ENCODE measurements around the gene STOX2. TPM values are rescaled to one million over a fixed set of nuclear protein-coding genes. Genes with fewer than 3 reads are reported as not detected.

The STOX2 gene
- total RNA-seq, 4 donors from 2014 or later, result 21.6 to 23.7 (median 22.8) TPM

GRCh38 chr4:183932576-183932975, 27.5 kb downstream of the STOX2 start:
- Histone ChIP-seq H3K9me3 (no peaks in the 10 kb centered on the region), H3K27me3 (no peaks in the 10 kb centered on the region), H3K27ac (no peak overlapping the region), H3K4me1 (peaks cover 0 to 25% (median 5%) of the 10 kb centered on the region in 3 donors), H3K36me3 (no peaks in the 10 kb centered on the region), H3K4me3 (no peak overlapping the region)
- intact Hi-C loops (cut with DNase I), result no loop called here
- DNase-seq, result no peak
- TF ChIP-seq POLR2A (IDR thresholded peaks at IDR 0.05), result no peak
- TF ChIP-seq, protein P1, sequence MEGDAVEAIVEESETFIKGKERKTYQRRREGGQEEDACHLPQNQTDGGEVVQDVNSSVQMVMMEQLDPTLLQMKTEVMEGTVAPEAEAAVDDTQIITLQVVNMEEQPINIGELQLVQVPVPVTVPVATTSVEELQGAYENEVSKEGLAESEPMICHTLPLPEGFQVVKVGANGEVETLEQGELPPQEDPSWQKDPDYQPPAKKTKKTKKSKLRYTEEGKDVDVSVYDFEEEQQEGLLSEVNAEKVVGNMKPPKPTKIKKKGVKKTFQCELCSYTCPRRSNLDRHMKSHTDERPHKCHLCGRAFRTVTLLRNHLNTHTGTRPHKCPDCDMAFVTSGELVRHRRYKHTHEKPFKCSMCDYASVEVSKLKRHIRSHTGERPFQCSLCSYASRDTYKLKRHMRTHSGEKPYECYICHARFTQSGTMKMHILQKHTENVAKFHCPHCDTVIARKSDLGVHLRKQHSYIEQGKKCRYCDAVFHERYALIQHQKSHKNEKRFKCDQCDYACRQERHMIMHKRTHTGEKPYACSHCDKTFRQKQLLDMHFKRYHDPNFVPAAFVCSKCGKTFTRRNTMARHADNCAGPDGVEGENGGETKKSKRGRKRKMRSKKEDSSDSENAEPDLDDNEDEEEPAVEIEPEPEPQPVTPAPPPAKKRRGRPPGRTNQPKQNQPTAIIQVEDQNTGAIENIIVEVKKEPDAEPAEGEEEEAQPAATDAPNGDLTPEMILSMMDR (IDR thresholded peaks at IDR 0.05), result no peak
- WGBS, 2 donors, result 65 to 68% methylated on average over 3 of the region's 3 CpGs

DNA sequence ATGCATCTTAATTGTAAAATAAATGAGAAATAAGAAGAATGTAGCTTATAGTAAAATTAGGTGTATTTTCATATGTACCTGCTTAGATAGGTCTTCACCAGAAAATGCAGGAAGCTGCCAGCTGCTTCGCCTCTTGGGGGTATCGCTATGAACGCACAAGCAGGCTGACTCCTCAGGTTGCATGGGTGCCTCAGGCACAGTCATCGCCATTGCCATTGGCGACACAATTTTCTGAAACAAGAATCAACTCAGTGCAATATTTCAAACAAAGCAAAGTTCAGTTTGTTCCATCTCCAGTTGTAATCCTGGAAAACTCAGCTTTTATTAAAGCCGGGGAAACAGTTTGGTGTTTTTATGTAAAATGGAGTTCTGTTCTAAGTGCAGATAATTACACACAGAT, 29.7 kb downstream of the STOX2 start:
- Histone ChIP-seq H3K27ac (no peak overlapping the region), H3K27me3 (no peaks in the 10 kb centered on the region), H3K4me1 (peaks cover 0 to 22% (median 5%) of the 10 kb centered on the region in 3 donors), H3K4me3 (no peak overlapping the region), H3K9me3 (no peaks in the 10 kb centered on the region), H3K36me3 (no peaks in the 10 kb centered on the region)
- intact Hi-C loops (cut with DNase I), result no loop called here
- 86% methylated on average over 6 of the region's 6 CpGs for WGBS, 2 donors
- no peak for DNase-seq
- TF ChIP-seq, protein P1 (IDR thresholded peaks at IDR 0.05), result no peak
- no peak for TF ChIP-seq POLR2A (IDR thresholded peaks at IDR 0.05)

- DNase-seq, result no peak
- TF ChIP-seq, protein P1 (IDR thresholded peaks at IDR 0.05), result no peak
- no peak for TF ChIP-seq POLR2A (IDR thresholded peaks at IDR 0.05)
- H3K36me3 ChIP-seq, result no peaks in the 10 kb centered on the region
- H3K9me3 ChIP-seq, result no peaks in the 10 kb centered on the region
- no peaks in the 10 kb centered on the region for H3K27me3 ChIP-seq
- intact Hi-C loops (cut with DNase I), result no loop called here
- 79 to 82% methylated on average over 2 of the region's 2 CpGs for WGBS, 2 donors
- peak overlapping the region in 1 of 4 donors; percentile 4 for H3K27ac ChIP-seq
- H3K4me3 ChIP-seq, result no peak overlapping the region
- peaks cover 0 to 22% (median 5%) of the 10 kb centered on the region in 3 donors for H3K4me1 ChIP-seq
Observed at GRCh38 chr4:183935355-183936005, 30.4 kb downstream of the STOX2 start.

- Histone ChIP-seq H3K27ac (no peak overlapping the region), H3K36me3 (no peaks in the 10 kb centered on the region), H3K27me3 (no peaks in the 10 kb centered on the region), H3K4me3 (no peak overlapping the region), H3K4me1 (peaks cover 0 to 22% (median 5%) of the 10 kb centered on the region in 3 donors), H3K9me3 (no peaks in the 10 kb centered on the region)
- TF ChIP-seq POLR2A (IDR thresholded peaks at IDR 0.05), result no peak
- TF ChIP-seq, protein P1 (IDR thresholded peaks at IDR 0.05), result no peak
- intact Hi-C loops (cut with DNase I), result no loop called here
- 55 to 61% methylated on average over 6 of the region's 6 CpGs for WGBS, 2 donors
- no peak for DNase-seq
Observed at GRCh38 chr4:183936047-183936446, 30.9 kb downstream of the STOX2 start.

DNA sequence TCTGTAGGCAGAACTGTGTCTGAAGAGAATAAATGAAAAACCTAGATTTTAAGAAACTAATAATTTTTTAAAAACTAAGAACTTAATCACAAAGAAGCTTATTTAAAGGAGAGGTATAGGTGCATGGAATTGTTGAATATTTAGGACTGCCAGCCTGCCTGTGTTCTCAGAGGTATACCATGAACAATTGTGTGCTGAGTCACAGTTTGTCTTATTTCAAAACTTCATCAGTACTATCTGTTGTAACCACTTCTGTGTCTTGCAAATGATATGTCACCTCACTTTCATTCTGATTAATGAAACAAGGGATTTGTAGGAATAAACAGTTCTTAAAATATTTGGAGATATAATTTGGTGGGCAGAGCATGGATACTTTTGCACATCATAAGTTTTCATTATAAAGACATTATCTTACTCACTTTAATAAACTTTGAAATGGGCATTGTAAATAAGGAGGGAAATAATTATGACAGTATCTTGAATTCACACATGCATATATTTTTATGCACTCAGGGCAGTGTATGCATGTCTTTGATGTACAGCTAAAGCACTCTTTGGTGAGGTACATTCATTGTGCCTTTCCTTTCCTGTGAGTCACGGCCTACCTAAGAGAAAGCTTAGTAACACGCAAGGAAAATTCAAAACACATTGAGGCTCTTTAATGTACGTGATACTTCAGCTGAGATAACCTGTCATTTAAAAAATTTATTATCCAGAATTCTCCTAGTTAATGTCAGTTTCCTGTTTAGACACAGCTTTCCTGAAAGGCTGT, 31.7 kb downstream of the STOX2 start:
- Histone ChIP-seq H3K4me3 (no peak overlapping the region), H3K4me1 (peaks cover 0 to 22% (median 5%) of the 10 kb centered on the region in 3 donors), H3K27ac (no peak overlapping the region), H3K9me3 (no peaks in the 10 kb centered on the region), H3K36me3 (no peaks in the 10 kb centered on the region), H3K27me3 (no peaks in the 10 kb centered on the region)
- TF ChIP-seq POLR2A (IDR thresholded peaks at IDR 0.05), result no peak
- TF ChIP-seq, protein P1 (IDR thresholded peaks at IDR 0.05), result no peak
- no peak for DNase-seq
- WGBS, 2 donors, result 57 to 60% methylated on average over 3 of the region's 3 CpGs
- intact Hi-C loops (cut with DNase I), result no loop called here

Measured in esophagus squamous epithelium (tissue), 5 donors.